Measurements from ENCODE around the gene NR6A1. TPM values are rescaled to one million over a fixed set of nuclear protein-coding genes. Genes with fewer than 3 reads are reported as not detected.

Gene NR6A1
- total RNA-seq, 1 experiment from 2014 or later, result 99.3 TPM

- no peak overlapping the region for H4K91ac ChIP-seq (ENCODE audit: insufficient read length, low read depth, low read length)
- no peak overlapping the region for H4K5ac ChIP-seq (ENCODE audit: insufficient read length, low read depth, low read length)
- peak overlapping the region in 1 of 3 experiments; percentile 22; a peak in 2 of 7 replicates for H3K27ac Mint-ChIP-seq
- WGBS (ENCODE audit: extremely low coverage, insufficient read length, low lambda C conversion rate), result no CpG with 5 or more reads among the region's 3 CpGs
- no peak overlapping the region for H2BK12ac ChIP-seq (ENCODE audit: insufficient read length, low read depth, low read length)
- H3K27me3 Mint-ChIP-seq (ENCODE audit: low read depth), result no peaks in the 10 kb centered on the region
- no peak overlapping the region for H3K4ac ChIP-seq (ENCODE audit: low read depth, low read length)
- 0 out of 2 replicates have a peak, but pooled peaks cover 2% of the 10 kb centered on the region for H3K79me2 ChIP-seq (ENCODE audit: insufficient read depth, low read length)
- H4K20me1 ChIP-seq (ENCODE audit: control insufficient read depth, insufficient read depth, insufficient read length), result no peaks in the 10 kb centered on the region
- no peak overlapping the region for H3K27ac ChIP-seq (ENCODE audit: insufficient read length, low read depth, low read length)
- no peak overlapping the region for H2BK15ac ChIP-seq (ENCODE audit: low read depth, low read length)
- no peak overlapping the region for H2AK5ac ChIP-seq (ENCODE audit: insufficient read length, low read length)
- H3K36me3 Mint-ChIP-seq (ENCODE audit: insufficient read depth in 1 of 3, low read depth in 3 of 3), result no peaks in the 10 kb centered on the region
- H2BK5ac ChIP-seq (ENCODE audit: insufficient read length, low read length), result no peak overlapping the region
- H3T11ph ChIP-seq (ENCODE audit: low read length), result no peak overlapping the region
- H3K56ac ChIP-seq (ENCODE audit: insufficient read length, low read depth, low read length), result no peak overlapping the region
- no peaks in the 10 kb centered on the region for H3K23me2 ChIP-seq (ENCODE audit: insufficient read length, low read depth, low read length, poor library complexity, severe bottlenecking)
- H3K4me1 Mint-ChIP-seq, result peaks cover 53 to 54% of the 10 kb centered on the region in 2 experiments
- no peak overlapping the region for H3K4me2 ChIP-seq (ENCODE audit: insufficient read depth, insufficient read length, low read length)
- no peak overlapping the region for H3K4me3 Mint-ChIP-seq
- no peak overlapping the region for H2BK120ac ChIP-seq (ENCODE audit: low read depth, low read length, poor library complexity, severe bottlenecking)
- no peak overlapping the region for H3K14ac ChIP-seq (ENCODE audit: insufficient read depth, low read length)
- H3K9ac ChIP-seq (ENCODE audit: extremely low read depth, insufficient read length, low read length), result no peak overlapping the region
- TF ChIP-seq CTCF (conservative IDR thresholded peaks at IDR 0.05), result no peak
- no peaks in the 10 kb centered on the region for H3K27me3 ChIP-seq (ENCODE audit: insufficient read depth, low read length)
- no peaks in the 10 kb centered on the region for H3K79me1 ChIP-seq (ENCODE audit: insufficient read depth, low read depth, low read length, poor library complexity, severe bottlenecking)
- no peak overlapping the region for H3K18ac ChIP-seq (ENCODE audit: insufficient read length, low read depth, low read length)
- H3K9me3 ChIP-seq (ENCODE audit: control insufficient read depth, low read depth, low read length), result no peaks in the 10 kb centered on the region
- H4K8ac ChIP-seq (replicated peaks; ENCODE audit: insufficient read length, low read depth, low read length), result no peak overlapping the region
- H3K4me1 ChIP-seq (ENCODE audit: insufficient read depth, low read length), result peaks cover 2% of the 10 kb centered on the region; the same call in 1 of the 2 replicates
- no peak overlapping the region for H2BK20ac ChIP-seq (ENCODE audit: low read depth, low read length, poor library complexity, severe bottlenecking)
- DNase-seq, result no peak
- no peaks in the 10 kb centered on the region for H3K9me3 Mint-ChIP-seq
- H2AFZ ChIP-seq (ENCODE audit: low read length), result no peak overlapping the region
- no peak overlapping the region for H3K23ac ChIP-seq (ENCODE audit: insufficient read length, low read depth, low read length)
Measured at GRCh38 chr9:124694414-124695279, 76.5 kb downstream of the NR6A1 start.

Measured in H9 (cell line).